HG02642 (cell line): ENCODE results near the gene BRSK1.

Source experiments
- ATAC-seq: cut with Tn5 transposase; IDR thresholded peaks from one replicate; pipeline ENCODE4 v1.9.1; 2021; ENCODE audit warnings: mild to moderate bottlenecking; ENCODE audit not compliant: unreplicated experiment, poor library complexity

BRSK1 gene

DNA sequence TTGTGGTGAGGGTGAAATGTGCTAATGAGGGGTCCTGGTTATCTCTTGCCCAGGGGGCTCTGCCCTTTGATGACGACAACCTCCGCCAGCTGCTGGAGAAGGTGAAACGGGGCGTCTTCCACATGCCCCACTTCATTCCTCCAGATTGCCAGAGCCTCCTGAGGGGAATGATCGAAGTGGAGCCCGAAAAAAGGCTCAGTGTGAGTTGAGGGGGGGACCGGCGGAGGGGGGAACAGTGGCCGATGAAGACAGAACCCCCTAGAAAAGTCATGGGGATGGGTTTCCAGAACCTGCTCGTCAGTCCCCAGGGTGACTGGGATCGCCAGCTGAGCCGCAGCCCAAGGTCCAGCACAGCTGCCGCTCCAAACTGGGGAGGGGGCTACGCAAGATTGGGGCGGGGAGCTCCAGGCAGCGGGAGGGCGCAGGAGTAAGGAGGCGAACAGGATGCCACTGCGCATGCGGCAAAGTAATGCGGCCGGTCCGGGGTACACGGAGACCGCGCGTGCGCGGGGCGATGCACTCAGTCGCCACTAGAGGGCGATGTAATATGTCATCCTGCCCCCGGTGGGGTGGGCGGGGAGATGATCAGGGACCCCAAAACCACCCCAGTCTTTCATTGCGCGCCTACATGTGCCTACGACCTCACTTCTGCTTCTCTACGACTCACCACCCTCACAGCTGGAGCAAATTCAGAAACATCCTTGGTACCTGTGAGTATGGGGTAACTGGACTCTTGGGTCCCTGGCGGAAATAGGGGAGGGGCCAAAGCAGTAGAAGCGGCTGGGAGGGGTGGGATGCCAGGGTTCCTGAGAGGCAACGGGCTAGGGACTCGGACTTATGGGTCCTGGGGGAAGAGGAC lies 17.9 kb downstream of the BRSK1 start:
- peak; percentile 81 for ATAC-seq

DNA sequence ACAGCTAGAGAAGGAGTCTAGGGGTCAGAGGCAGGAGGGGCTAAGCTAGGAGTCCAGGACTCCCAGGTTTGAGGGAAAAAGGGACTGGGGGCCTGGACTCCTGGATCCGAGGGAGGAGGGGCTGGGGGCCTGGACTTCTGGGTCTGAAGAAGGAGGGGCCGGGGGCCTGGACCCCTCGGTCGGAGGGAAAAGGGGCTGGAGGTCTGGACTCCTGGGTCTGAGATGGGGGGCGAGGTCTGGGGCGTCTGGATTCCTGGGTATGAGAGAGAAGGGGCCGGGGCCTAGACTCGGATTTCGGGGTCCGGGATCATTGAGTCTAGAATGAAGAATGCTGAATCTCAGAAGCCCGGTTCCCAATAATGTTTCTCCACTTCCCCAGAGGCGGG lies 18.5 kb downstream of the BRSK1 start:
- no peak for ATAC-seq

DNA sequence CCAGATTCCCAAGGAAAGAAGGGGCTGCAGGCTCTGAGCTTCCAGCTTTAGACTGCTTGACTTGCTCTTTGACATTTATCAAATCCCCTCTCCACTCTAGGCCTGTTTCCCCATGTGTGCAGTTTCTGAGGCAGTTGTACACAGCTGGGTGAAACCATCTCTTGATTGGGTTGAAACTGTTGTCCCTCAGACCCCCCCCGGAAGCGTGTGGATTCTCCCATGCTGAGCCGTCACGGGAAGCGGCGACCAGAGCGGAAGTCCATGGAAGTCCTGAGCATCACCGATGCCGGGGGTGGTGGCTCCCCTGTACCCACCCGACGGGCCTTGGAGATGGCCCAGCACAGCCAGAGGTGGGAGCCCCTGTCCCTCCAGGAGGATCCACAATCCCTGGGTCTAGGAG lies 19.7 kb downstream of the BRSK1 start:
- ATAC-seq: no peak

DNA sequence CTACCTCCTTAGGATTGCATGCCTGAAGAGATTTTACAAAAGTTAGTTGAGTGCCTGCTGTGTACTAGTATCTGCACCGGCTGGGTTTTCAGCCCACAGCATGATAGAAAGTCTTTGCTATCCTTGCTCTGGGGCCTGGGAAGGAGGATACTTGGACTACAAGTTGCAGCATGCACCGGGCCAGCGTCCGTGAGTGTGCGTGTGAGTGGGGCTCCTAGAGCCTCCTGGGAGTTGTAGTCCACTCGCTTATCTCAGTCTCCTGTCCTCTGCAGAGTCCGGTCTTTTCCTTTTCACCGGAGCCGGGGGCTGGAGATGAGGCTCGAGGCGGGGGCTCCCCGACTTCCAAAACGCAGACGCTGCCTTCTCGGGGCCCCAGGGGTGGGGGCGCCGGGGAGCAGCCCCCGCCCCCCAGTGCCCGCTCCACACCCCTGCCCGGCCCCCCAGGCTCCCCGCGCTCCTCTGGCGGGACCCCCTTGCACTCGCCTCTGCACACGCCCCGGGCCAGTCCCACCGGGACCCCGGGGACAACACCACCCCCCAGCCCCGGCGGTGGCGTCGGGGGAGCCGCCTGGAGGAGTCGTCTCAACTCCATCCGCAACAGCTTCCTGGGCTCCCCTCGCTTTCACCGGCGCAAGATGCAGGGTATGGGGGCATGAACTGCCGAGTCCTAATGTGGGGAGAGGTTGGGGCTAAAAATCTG lies 20.6 kb downstream of the BRSK1 start:
- ATAC-seq: no peak

DNA sequence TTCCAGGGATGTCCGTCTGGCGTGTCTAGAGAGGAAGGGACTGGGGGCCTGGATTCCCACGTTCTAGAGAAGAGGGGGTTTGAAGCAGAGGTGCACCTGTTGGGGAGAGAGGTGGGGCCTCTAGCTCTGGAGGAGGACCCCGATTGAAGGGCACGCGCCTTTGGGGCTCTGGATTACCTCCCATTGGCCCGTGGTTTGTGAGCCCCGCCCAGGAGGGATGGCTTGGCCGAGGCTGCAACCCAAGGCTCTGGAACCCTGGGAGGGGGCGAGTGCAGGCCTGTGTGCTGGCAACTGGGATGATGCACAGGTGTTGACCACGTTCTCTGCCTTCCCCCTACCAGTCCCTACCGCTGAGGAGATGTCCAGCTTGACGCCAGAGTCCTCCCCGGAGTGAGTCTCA lies 21.2 kb downstream of the BRSK1 start:
- no peak for ATAC-seq

DNA sequence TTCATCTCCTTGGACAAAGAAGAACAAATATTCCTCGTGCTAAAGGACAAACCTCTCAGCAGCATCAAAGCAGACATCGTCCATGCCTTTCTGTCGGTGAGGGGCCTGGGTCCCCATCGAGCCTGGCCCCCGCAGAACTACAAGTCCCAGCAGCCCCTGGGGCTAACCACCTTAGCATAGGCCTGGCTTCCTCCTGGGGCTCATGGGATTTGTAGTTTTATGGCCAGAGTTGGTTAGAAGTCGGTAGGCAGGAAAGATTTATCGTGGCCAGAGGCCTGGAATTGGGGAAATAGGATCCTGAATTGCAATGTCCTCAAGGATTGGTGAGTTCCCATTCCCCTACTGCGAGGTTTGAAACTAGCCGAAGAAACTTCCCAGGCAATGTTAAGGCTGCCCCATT lies 21.7 kb downstream of the BRSK1 start:
- ATAC-seq: no peak

DNA sequence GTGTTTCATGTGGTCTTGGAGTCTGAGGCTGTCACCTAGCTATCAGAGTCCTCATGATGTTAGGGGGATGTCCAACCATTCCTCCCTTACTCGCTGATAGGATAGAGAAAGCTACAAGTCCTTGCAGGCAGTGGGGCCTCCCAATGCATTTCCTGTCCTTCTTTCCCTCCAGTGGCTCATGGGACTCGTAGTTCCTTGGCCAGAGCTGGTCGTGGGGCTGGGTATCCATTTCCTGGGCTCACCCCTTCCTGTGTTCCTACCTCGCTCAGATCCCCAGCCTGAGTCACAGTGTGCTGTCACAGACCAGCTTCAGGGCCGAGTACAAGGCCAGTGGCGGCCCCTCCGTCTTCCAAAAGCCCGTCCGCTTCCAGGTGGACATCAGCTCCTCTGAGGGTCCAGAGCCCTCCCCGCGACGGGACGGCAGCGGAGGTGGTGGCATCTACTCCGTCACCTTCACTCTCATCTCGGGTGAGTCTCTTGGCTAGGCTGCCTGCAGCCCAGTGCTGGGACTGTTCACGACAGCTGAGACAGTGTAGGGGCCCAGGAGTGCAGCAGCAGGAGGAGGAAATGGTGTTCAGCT lies 22.3 kb downstream of the BRSK1 start:
- no peak for ATAC-seq

DNA sequence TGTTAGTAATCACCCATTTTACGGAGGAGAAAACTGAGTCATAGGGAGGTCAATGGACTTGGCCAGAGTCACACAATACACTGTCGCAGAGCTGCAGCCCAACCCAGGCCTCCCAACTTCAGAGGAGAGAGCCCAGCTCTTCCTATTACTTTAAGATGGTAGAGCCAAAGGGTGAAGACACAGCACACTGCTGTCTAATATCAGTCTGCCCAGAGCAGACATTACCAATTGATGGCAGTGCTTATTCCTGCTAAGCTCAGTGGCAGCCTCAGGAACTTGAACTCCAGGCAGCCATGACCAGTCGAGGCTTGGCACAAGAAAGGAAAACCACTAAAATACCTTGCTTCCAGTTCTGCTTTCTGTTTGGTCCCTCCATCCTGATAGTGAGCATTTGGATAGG lies 22.9 kb downstream of the BRSK1 start:
- no peak for ATAC-seq

DNA sequence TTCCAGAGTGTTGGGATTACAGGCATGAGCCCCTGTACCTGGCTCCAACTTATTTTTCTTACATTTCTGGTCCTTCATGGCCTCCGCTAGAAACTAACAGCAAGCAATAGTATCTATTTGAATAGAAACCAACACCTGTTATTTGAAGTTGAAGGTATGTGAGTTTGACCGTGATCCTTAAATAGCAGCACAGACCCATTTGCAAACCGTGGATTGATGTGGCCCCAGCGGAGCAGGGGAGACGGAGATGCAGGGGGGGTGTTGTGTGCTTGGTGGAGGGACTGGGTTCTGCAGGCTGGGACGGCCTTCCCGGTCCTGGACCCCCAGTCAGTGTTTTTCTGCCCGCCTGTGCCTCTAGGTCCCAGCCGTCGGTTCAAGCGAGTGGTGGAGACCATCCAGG lies 24.5 kb downstream of the BRSK1 start:
- ATAC-seq: no peak

DNA sequence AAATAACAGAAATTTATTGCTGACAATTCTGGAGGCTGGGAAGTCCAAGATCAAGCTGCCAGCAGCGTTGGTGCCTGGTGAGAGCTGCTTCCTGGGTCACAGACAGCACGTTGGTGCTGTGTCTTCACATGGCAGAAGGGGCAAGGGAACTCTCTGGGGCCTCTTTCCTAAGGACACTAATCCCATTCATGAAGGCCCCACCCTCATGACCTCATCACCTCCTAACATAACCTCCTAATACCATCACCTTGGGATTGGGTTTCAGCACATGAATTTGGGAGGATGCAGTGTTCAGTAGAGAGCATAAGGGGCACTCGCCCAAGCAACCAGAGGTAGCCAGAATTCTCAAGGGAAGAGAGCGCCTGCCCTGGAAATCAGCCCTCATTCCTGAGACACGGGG lies 25.7 kb downstream of the BRSK1 start:
- no peak for ATAC-seq

DNA sequence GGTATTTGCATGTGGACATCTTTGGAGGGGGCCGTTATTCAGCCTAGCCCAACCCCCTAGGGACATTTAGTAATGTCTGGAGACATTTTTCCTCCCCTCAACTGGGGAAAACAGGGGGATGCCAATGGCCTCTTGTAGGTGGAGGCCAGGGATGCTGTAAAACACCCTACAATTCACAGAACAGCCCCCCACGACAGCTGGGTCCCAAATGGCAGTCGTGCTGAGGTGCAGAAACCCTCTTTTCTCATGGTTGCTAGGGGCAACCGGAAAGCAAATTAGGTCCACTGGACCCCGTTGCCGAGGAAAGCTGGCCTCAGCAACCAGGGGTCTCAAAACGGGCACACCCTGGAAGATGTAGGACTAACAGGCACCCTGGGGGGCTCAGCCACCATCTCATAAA lies 26.7 kb downstream of the BRSK1 start:
- ATAC-seq: no peak

DNA sequence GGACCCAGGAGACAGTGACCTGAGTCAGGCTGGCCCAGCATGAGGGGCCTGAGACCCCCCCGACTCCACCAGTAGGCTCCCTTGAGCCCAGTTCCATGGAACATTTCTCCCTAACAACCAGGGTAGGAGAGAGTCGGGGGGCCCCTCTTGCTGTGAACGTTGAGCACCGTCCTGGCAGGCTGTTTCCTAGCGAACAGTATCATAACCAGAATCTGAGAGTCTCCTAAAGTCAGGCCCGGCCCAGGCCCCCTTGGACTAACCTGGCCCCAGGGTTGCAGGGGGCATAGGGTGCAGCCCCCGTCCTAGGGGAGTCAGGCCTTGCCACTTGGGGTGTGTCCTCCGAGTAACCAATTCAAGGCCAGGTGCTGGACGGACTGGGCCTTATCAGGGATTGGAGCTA lies 27.6 kb downstream of the BRSK1 start:
- no peak for ATAC-seq

DNA sequence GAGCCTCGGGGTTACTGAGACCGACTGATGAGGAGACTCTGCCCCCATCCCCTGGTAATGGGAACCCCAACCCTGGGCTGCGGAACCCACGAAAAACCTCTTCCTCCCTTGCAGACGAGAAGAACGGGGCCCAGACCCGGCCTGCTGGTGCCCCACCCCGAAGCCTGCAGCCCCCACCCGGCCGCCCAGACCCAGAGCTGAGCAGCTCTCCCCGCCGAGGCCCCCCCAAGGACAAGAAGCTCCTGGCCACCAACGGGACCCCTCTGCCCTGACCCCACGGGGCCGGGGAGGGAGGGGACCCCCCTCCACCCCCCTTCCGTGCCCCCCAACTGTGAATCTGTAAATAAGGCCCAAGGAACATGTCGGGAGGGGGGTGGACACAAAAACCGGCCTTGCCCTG lies 28.0 kb downstream of the BRSK1 start:
- ATAC-seq: no peak

DNA sequence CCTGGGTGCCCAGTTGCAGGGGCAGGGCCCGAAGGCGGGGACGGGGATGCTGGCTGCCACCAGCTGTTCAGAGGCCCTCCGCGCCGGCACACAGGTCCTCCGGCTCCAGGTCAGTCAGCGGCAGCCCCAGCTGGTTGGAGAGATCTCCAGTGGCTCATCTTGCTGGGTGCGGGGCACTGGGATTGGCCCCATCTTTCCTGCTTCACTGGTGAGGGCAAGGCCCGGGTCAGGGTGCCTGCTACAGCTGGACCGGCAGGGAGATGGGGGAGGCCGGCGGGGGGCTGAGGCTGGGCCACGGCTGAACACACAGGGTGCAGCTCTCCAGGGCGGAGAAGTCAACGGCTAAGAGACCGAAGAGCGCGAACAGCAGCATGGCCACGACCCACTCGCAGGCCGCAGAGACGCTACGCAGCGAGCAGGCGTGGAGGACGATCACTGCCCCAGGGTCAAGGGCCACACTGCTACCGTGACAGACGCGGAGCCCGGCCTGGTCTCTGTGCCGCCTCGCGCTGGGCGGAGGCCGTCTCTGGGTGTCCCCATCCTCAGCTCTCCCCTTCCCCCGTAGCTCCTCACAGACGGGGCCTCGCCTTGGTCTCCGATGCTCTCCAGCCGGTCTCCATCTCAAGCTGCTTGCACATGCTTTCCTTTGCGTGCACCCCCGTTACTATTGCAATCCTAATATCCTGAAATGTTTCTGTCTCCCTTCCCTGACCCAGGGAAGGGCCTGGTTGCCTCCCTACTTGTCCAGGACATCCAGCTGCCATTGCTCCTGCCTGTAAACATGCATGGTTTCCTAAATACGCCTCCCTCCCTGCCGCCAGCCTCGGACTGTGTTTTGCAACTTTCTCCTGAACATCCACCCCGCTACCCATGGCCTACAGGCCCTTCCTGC lies 29.1 kb downstream of the BRSK1 start:
- no peak for ATAC-seq

DNA sequence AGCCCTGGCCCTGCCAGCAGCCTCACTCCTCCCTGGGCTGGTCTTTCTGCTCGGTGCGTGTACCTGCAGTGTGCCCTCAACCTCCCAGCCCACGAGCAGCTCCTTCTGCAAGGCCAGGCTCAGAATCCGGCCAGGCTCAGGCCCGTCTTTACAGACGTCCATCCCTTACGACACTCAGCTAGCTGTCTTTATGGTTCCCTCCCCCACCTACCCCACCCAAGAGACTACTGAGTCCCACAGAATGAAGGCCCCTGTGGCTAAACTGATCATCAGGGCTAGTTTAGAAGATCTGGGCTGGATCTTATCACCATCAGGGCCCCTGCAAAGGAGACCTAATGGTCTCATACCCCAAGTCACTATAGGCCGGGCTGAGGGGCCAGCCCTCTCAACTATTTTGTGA lies 30.6 kb downstream of the BRSK1 start:
- no peak for ATAC-seq

DNA sequence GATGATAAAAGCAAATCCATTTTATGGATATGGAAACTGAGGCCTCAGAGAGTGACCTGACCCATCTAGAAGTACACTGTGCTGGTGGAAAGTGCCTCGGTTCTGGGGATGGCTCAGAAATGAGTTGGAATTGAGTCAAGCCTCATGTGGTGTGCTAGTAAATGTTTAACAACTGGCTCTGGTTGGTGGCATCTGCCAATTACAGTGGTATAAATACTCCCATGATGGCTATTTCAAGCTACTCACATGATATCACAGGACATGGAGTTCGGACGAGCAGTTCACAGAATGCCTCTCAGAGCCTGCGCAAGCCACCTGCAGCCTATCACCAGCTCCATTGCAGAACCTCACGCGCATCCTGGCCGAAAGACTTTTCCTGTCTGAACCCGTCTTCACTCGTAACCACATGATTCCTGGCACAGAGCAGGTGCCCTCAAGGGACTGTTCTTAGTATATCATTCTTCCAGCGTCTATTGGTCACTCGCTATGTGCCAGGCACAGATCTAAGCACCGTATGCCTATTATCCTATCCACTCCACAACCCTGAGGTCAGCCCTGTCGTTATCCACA lies 32.2 kb downstream of the BRSK1 start:
- no peak for ATAC-seq

DNA sequence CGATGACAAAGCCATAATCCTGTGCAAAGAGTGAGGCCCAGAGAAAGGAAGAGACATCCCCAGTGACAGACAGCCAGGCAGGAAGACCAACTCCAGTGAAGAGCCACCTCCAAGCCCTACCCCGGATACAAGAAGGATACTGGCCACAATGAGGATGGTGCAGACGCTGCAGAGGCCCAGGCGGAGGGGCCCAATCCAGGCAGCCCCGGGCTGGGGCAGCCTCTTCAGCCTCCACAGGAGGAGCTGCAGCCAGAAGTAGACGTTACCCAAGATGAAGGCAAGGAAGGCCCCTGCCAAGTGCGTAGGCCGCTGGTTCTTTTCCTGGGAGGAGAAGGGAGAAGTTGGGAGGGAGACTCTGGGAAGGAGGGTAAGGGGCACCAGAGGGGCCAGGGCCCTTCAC lies 32.8 kb downstream of the BRSK1 start:
- no peak for ATAC-seq

DNA sequence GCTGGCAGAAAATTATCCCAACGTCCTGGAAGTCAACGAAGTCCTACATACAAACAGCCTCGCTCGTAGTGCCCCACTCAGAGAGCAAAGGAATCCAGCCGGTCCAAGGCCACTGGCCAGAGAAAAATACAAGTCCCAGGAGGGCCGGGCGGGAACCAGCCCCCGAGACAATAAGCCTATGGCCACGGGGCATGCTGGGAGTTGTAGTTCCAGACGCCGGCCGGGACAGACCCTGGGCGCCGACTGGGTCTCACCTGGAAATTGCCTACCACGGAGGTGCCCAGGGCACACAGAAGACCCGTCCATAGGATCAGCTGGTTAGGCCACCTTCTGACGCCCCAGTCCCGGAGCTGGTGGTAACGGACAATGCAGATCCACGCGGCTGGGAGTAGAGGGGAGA lies 36.0 kb downstream of the BRSK1 start:
- ATAC-seq: no peak

DNA sequence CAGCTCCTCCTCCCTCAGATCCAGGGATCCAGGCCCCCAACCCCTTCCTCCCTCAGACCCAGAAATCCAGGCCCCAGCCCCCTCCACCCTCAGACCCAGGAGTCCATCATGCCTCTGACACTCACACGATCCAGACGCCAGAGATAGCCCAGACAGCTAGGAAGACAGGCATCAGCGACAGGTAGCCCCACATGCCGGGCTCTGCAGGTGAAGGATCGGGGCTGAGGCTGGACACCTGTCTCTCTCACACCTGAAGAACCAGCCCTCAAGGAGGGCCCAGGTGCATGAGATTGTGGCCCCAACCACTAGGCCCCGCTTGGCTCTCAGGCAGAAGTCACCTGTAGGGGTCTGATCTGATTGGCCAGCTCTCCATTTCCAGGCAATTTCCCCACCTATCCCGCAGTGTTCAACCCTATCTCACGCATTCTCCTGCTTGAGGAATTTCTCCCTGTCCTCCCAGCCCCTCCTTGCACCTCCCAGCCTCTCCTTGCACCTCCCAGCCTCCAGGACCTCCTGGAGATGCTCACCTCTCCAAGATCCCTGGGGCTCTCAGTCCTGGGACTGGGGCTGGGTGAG lies 37.1 kb downstream of the BRSK1 start:
- ATAC-seq: no peak
